ENCODE data around the gene B3GAT2.

DNA sequence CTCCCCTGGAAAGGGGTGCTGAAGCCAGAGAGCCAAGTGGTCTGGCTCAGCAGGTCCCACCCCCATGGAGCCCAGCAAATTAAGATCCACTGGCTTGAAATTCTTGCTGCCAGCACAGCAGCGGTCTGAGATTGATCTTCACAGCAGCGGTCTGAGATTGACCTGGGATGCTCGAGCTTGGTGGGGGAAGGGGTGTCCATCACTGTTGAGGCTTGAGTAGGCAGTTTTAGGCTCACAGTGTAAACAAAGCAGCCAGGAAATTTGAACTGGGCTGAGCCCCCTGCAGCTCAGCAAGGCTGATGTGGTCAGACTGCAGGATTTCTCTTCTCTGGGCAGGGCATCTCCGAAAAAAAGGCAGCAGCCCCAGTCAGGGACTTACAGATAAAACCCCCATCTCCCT is 41.3 kb upstream of the B3GAT2 start:
- TF ChIP-seq EZH2phosphoT487 (IDR thresholded peaks at IDR 0.05; ENCODE audit: insufficient read depth, low read depth) = no peak
- no peak for TF ChIP-seq EZH2 (IDR thresholded peaks at IDR 0.05; ENCODE audit: insufficient read depth, poor library complexity, severe bottlenecking)

Measured in GM23248 (cell line).